Activated CD4-positive, CD25-positive, alpha-beta regulatory T cell treated with anti-CD3 and anti-CD28 coated beads, Interleukin-2, amount 50 U/mL, for 24 hours (primary cell): ENCODE data around the gene REPS2.

Source experiments
- ATAC-seq, 2 donors: fragments of 150-1000 bp; cut with Tn5 transposase; one replicate each; pipeline ENCODE4 v1.10.0; 2021; ENCODE audit warnings: mild to moderate bottlenecking in 1 of 2, moderate library complexity in 1 of 2

REPS2 gene

GRCh38 chrX:17007134-17007768, 60.8 kb downstream of the REPS2 start:
- no peak for ATAC-seq

- ATAC-seq = no peak
These were observed 63.6 kb downstream of the REPS2 start for GRCh38 chrX:17009856-17010625.

GRCh38 chrX:17012465-17012864, 66.0 kb downstream of the REPS2 start:
- no peak for ATAC-seq

GRCh38 chrX:17014216-17014615, 67.8 kb downstream of the REPS2 start:
- no peak for ATAC-seq

- no peak for ATAC-seq
These were observed 70.7 kb downstream of the REPS2 start for GRCh38 chrX:17017134-17017533.

GRCh38 chrX:17020356-17020755, 73.9 kb downstream of the REPS2 start:
- no peak for ATAC-seq

GRCh38 chrX:17020851-17021821, 74.7 kb downstream of the REPS2 start:
- no peak for ATAC-seq

- ATAC-seq = no peak
These were observed 75.6 kb downstream of the REPS2 start for GRCh38 chrX:17021851-17022604.

GRCh38 chrX:17023661-17024060, 77.2 kb downstream of the REPS2 start:
- ATAC-seq = no peak

- ATAC-seq = no peak
These were observed 78.4 kb downstream of the REPS2 start for GRCh38 chrX:17024886-17025285.

- no peak for ATAC-seq
These were observed 79.3 kb downstream of the REPS2 start for GRCh38 chrX:17025621-17026302.

- no peak for ATAC-seq
These were observed 81.5 kb downstream of the REPS2 start for GRCh38 chrX:17027931-17028330.

GRCh38 chrX:17028356-17028755, 81.9 kb downstream of the REPS2 start:
- ATAC-seq = no peak

- no peak for ATAC-seq
These were observed 83.6 kb downstream of the REPS2 start for GRCh38 chrX:17030092-17030491.

GRCh38 chrX:17030580-17031270, 84.3 kb downstream of the REPS2 start:
- ATAC-seq = no peak

- ATAC-seq = no peak
These were observed 85.4 kb downstream of the REPS2 start for GRCh38 chrX:17031827-17032226.

GRCh38 chrX:17032351-17032750, 85.9 kb downstream of the REPS2 start:
- ATAC-seq = no peak

GRCh38 chrX:17033225-17033624, 86.8 kb downstream of the REPS2 start:
- no peak for ATAC-seq

- ATAC-seq = no peak
These were observed 88.7 kb downstream of the REPS2 start for GRCh38 chrX:17035111-17035510.

GRCh38 chrX:17036171-17036961, 89.9 kb downstream of the REPS2 start:
- ATAC-seq = peak in 1 of 2 donors; percentile 36
